Thoracic aorta (tissue), 2 donors: ENCODE measurements around the gene CNPY1. TPM values are rescaled to one million over a fixed set of nuclear protein-coding genes. Genes with fewer than 3 reads are reported as not detected.

ENCODE experiments used
- ATAC-seq: fragments of 150-250 bp; one replicate; pipeline ENCODE4 v1.8.0; 2017; ENCODE audit warnings: low read depth; ENCODE audit not compliant: insufficient number of reproducible peaks, low FRiP score
- DNase-seq: peaks from one replicate; pipeline ENCODE4 v3.0.0-alpha.2; 2020; ENCODE audit warnings: low spot score
- H3K27ac ChIP-seq, 2 donors: fragments of 200-600 bp; sonication (generic); 1 replicate in 1 of 2; 2 replicates in 1 of 2; pipeline ENCODE4 v1.5.1; 2016; ENCODE audit warnings: mild to moderate bottlenecking in 2 of 2, moderate library complexity in 2 of 2
- H3K27me3 ChIP-seq: fragments of 200-600 bp; sonication (generic); replicated peaks from 2 replicates; pipeline ENCODE4 v1.6.0; 2016; ENCODE audit warnings: mild to moderate bottlenecking; ENCODE audit not compliant: insufficient read depth
- H3K36me3 ChIP-seq: fragments of 200-600 bp; sonication (generic); one replicate; pipeline ENCODE4 v1.5.1; 2016
- H3K4me1 ChIP-seq, 2 donors: fragments of 200-600 bp; sonication (generic); 1 replicate in 1 of 2; 2 replicates in 1 of 2; pipeline versions ENCODE4 v1.5.1 to v1.6.0; 2016; ENCODE audit warnings: low read depth in 2 of 2, mild to moderate bottlenecking in 1 of 2; ENCODE audit not compliant: control insufficient read depth in 1 of 2
- H3K4me3 ChIP-seq: fragments of 200-600 bp; sonication (generic); 2 replicates; pipeline ENCODE4 v1.5.1; 2016; ENCODE audit warnings: mild to moderate bottlenecking
- H3K9me3 ChIP-seq: fragments of 200-600 bp; sonication (generic); 2 replicates; pipeline ENCODE4 v1.5.1; 2016
- CTCF ChIP-seq: fragments of 200-600 bp; sonication (generic); IDR thresholded peaks from one replicate; pipeline ENCODE4 v1.5.1; 2019; ENCODE audit warnings: antibody characterized with exemption
- total RNA-seq, 2 donors: library from RNA; depleted of rRNA; stranded (reverse); fragments of >200 nt; gene quantifications; one replicate each; pipeline versions ENCODE4 v1.1.0 to v1.2.3, GENCODE V29; 2016

Gene CNPY1
- total RNA-seq, 2 donors from 2014 or later = not detected

- no peak for TF ChIP-seq CTCF
- H3K4me3 ChIP-seq = peak overlapping the region; percentile 56
- no peak overlapping the region for H3K27ac ChIP-seq
- no peaks in the 10 kb centered on the region for H3K9me3 ChIP-seq
- no peaks in the 10 kb centered on the region for H3K36me3 ChIP-seq
- peaks cover 9 to 12% of the 10 kb centered on the region in 2 donors for H3K4me1 ChIP-seq
- DNase-seq (no peak), ATAC-seq (no peak)
- peaks cover 11% of the 10 kb centered on the region for H3K27me3 ChIP-seq
Observed at GRCh38 chr7:155532792-155533119, 13.6 kb downstream of the CNPY1 start.

GRCh38 chr7:155531681-155532080 is 14.7 kb downstream of the CNPY1 start:
- no peak overlapping the region for H3K4me3 ChIP-seq
- peaks cover 11% of the 10 kb centered on the region for H3K27me3 ChIP-seq
- no peak overlapping the region for H3K27ac ChIP-seq
- DNase-seq (no peak), ATAC-seq (no peak)
- H3K36me3 ChIP-seq = no peaks in the 10 kb centered on the region
- H3K4me1 ChIP-seq = peaks cover 9 to 12% of the 10 kb centered on the region in 2 donors
- no peak for TF ChIP-seq CTCF
- no peaks in the 10 kb centered on the region for H3K9me3 ChIP-seq

GRCh38 chr7:155530601-155531000 is 15.8 kb downstream of the CNPY1 start:
- no peak for TF ChIP-seq CTCF
- H3K27me3 ChIP-seq = peaks cover 11% of the 10 kb centered on the region
- H3K27ac ChIP-seq = no peak overlapping the region
- no peak overlapping the region for H3K4me3 ChIP-seq
- no peak for ATAC-seq
- H3K36me3 ChIP-seq = no peaks in the 10 kb centered on the region
- H3K4me1 ChIP-seq = peaks cover 9 to 12% of the 10 kb centered on the region in 2 donors
- H3K9me3 ChIP-seq = no peaks in the 10 kb centered on the region
- DNase-seq = no peak

- H3K27me3 ChIP-seq = peaks cover 11% of the 10 kb centered on the region
Observed at GRCh38 chr7:155529845-155530244, 16.5 kb downstream of the CNPY1 start.

GRCh38 chr7:155529346-155529745 is 17.0 kb downstream of the CNPY1 start:
- no peak for DNase-seq
- Histone ChIP-seq H3K9me3 (no peaks in the 10 kb centered on the region), H3K4me1 (peaks cover 9 to 12% of the 10 kb centered on the region in 2 donors), H3K4me3 (no peak overlapping the region), H3K27ac (no peak overlapping the region), H3K27me3 (peaks cover 11% of the 10 kb centered on the region), H3K36me3 (no peaks in the 10 kb centered on the region)
- TF ChIP-seq CTCF = no peak
- no peak for ATAC-seq

More at GRCh38 chr7:155529845-155530244, 16.5 kb downstream of the CNPY1 start:
- DNase-seq = no peak
- Histone ChIP-seq H3K4me3 (no peak overlapping the region), H3K4me1 (peaks cover 9 to 12% of the 10 kb centered on the region in 2 donors), H3K9me3 (no peaks in the 10 kb centered on the region), H3K27ac (no peak overlapping the region), H3K36me3 (no peaks in the 10 kb centered on the region)
- TF ChIP-seq CTCF = no peak
- no peak for ATAC-seq
